ENCODE measurements around the gene CDK5RAP3. TPM values are rescaled to one million over a fixed set of nuclear protein-coding genes. Genes with fewer than 3 reads are reported as not detected.

The CDK5RAP3 gene
- total RNA-seq, 1 donor from 2014 or later: 251 TPM

DNA sequence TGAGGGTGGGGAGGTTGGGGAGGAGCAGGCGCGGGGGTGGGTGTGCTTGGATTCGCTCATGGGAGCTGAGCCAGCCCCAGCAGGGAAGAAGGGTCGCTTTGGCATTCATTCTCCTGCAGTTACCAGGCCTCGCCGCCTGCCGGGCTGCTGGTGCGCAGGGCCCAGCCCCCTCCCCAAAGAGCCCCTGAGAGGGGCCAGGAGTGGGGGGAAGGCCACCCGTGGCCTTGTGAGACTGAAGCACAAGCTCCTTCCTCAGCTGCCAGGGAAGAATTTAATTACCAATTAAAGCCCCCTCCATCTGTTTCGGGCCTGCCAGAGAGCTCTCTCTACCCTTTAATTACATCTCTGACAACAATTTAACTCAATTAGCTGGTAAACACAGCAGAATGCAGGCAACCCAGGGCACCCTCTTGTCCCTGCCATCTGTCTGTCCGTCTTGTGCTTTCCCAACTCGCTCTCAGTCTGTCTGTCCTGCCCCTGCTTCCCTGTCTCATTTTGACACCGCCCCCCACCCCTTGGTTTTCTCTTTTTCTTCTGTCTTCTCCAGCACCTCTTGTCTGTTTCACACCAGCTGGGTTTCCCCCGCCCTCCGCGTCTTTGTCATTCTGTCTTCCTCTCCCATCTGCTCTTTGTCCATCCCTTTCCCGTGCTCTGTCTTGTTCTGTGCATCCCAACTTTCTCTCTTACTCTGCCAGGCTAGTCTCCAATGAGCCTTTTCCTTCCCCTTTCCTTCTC lies 32.7 kb downstream of the CDK5RAP3 start:
- Mint-ChIP-seq H3K36me3 (no peaks in the 10 kb centered on the region), H3K4me1 (peaks cover 36% of the 10 kb centered on the region), H3K4me3 (no peak overlapping the region), H3K27ac (peak overlapping the region; percentile 94), H3K27me3 (ENCODE audit: low read depth) (no peaks in the 10 kb centered on the region), H3K9me3 (no peaks in the 10 kb centered on the region)
- no peak for DNase-seq (ENCODE audit: low spot score in 2 of 2, unreplicated experiment in 2 of 2)
- TF ChIP-seq, protein P1, sequence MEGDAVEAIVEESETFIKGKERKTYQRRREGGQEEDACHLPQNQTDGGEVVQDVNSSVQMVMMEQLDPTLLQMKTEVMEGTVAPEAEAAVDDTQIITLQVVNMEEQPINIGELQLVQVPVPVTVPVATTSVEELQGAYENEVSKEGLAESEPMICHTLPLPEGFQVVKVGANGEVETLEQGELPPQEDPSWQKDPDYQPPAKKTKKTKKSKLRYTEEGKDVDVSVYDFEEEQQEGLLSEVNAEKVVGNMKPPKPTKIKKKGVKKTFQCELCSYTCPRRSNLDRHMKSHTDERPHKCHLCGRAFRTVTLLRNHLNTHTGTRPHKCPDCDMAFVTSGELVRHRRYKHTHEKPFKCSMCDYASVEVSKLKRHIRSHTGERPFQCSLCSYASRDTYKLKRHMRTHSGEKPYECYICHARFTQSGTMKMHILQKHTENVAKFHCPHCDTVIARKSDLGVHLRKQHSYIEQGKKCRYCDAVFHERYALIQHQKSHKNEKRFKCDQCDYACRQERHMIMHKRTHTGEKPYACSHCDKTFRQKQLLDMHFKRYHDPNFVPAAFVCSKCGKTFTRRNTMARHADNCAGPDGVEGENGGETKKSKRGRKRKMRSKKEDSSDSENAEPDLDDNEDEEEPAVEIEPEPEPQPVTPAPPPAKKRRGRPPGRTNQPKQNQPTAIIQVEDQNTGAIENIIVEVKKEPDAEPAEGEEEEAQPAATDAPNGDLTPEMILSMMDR (IDR thresholded peaks at IDR 0.05; ENCODE audit: unreplicated experiment): no peak

DNA sequence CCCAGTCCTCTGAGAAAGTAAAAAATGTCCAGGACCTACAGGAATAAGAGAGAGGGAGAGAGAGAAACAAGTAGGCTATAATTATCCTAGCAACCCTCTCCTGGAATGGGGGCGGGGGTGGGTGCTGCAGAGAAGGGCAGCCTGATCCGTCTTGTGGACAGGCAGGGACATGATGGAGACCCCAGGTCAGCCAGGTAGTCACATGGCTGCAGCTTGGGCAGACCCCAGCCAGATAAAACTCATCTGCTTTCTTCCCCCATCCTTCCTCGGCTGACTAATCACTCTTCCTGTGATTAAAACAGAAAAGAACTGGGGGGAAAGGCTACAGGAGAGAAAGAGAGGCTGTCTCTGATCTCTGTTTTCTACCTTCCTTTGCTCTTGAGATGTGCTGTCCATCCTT lies 34.1 kb downstream of the CDK5RAP3 start:
- H3K4me3 Mint-ChIP-seq: no peak overlapping the region
- H3K27ac Mint-ChIP-seq: peak overlapping the region; percentile 56
- no peaks in the 10 kb centered on the region for H3K36me3 Mint-ChIP-seq
- peaks cover 36% of the 10 kb centered on the region for H3K4me1 Mint-ChIP-seq
- no peaks in the 10 kb centered on the region for H3K9me3 Mint-ChIP-seq
- TF ChIP-seq, protein P1 (IDR thresholded peaks at IDR 0.05; ENCODE audit: unreplicated experiment): no peak
- H3K27me3 Mint-ChIP-seq (ENCODE audit: low read depth): no peaks in the 10 kb centered on the region
- no peak for DNase-seq (ENCODE audit: low spot score in 2 of 2, unreplicated experiment in 2 of 2)

DNA sequence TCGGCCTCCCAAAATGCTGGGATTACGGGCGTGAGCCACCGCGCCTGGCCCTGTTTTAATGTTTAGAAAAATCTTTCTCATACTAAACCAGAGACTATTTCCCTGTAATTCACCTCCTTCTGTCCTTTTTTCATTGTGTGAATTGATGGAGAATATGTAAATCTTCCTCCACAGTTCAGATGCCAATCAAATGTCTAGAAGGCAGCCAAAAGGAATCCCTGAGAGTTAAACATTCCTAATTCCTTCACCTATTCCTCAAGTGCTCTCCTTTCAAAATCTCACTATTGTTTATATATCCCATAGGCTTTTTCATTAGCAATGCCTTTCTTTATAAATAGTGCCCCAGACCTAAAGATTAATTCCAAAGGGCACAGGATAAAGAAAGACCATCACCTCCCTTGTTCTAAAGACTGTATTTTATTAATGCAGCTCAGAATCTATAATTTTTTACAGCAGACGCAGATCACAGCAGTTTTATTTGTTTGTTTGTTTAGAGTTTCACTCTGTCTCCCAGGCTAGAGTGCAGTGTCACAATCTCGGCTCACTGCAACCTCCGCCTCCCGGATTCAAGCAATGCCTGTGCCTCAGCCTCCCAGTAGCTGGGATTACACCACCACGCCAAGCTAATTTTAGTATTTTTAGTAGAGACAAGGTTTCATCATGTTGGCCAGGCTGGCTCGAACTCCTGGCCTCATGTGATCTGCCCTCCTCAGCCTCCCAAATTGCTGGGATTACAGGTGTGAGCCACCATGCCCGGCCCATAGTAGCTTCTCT lies 36.2 kb downstream of the CDK5RAP3 start:
- peaks cover 46% of the 10 kb centered on the region for H3K4me1 Mint-ChIP-seq
- no peak for DNase-seq (ENCODE audit: low spot score in 2 of 2, unreplicated experiment in 2 of 2)
- no peak overlapping the region for H3K4me3 Mint-ChIP-seq
- TF ChIP-seq, protein P1 (IDR thresholded peaks at IDR 0.05; ENCODE audit: unreplicated experiment): no peak
- no peaks in the 10 kb centered on the region for H3K9me3 Mint-ChIP-seq
- H3K36me3 Mint-ChIP-seq: no peaks in the 10 kb centered on the region
- H3K27ac Mint-ChIP-seq: no peak overlapping the region
- H3K27me3 Mint-ChIP-seq (ENCODE audit: low read depth): no peaks in the 10 kb centered on the region

DNA sequence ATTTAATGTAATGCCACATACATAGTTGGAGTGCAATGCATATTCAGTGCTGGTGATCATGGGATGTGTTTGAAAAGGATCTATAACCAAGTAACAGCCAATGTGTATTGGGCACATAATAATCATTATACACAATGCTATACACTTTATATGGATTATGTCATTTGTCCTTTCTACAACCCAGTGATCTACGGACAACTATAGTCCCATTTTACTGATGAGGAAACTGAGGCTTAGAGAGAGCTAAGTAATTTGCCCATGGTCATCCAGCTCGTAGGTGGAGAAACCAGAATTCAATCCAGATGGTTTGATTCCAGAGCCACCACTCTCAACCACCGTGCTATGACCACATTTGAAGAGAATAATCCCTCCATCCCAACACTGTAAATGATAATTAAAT lies 39.3 kb downstream of the CDK5RAP3 start:
- no peak overlapping the region for H3K27ac Mint-ChIP-seq
- H3K4me3 Mint-ChIP-seq: no peak overlapping the region
- H3K4me1 Mint-ChIP-seq: peaks cover 45% of the 10 kb centered on the region
- TF ChIP-seq, protein P1 (IDR thresholded peaks at IDR 0.05; ENCODE audit: unreplicated experiment): no peak
- H3K36me3 Mint-ChIP-seq: no peaks in the 10 kb centered on the region
- H3K9me3 Mint-ChIP-seq: no peaks in the 10 kb centered on the region
- peaks cover 19% of the 10 kb centered on the region for H3K27me3 Mint-ChIP-seq (ENCODE audit: low read depth)
- no peak for DNase-seq (ENCODE audit: low spot score in 2 of 2, unreplicated experiment in 2 of 2)

DNA sequence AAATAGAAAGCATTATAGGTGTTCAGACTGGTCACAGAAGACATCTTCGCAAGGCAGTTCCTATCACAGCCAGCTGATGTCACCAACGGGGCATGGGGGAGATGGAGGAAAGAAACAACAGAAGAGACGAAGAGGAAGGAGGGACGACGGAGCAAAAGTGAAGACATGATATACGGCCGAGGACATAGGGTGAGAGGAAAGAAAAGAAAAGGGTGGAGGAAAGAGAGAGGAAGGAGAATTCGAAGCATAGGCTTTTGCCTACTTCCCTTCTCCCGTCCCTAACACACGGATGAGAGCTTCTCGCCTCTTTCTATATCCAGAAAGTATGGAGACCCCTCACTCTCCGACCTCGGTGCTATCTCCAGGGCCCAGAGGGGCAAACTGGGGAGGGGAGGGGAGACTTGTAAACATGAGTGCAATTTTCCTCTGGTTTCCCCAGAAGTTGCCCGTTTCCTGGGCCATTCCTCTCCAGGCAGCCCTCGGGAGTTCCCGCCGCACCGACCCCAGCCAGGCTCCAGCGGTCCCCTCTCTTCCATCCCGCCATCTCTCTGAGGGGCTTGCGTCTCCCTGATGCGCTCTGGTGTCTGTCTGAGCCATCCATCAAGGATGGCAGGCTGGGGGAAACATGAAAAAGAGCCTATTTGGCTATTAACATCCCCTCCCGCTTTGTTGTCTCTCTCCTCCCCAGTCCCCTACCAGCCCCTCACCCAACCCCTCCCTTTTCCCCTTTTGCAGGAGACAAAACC lies 40.7 kb downstream of the CDK5RAP3 start:
- Mint-ChIP-seq H3K36me3 (no peaks in the 10 kb centered on the region), H3K4me3 (peak overlapping the region; percentile 62), H3K27me3 (ENCODE audit: low read depth) (peaks cover 19% of the 10 kb centered on the region), H3K4me1 (peaks cover 49% of the 10 kb centered on the region), H3K27ac (peak overlapping the region; percentile 70), H3K9me3 (no peaks in the 10 kb centered on the region)
- no peak for DNase-seq (ENCODE audit: low spot score in 2 of 2, unreplicated experiment in 2 of 2)
- TF ChIP-seq, protein P1 (IDR thresholded peaks at IDR 0.05; ENCODE audit: unreplicated experiment): no peak

All from mesothelial cell of epicardium (in vitro differentiated cells).